ENCODE data around the gene SSNA1. TPM values are rescaled to one million over a fixed set of nuclear protein-coding genes. Genes with fewer than 3 reads are reported as not detected.

SSNA1 gene
- total and polyA plus RNA-seq, 4 experiments from 2014 or later, result 48.6 to 161 (median 83.1) TPM

GRCh38 chr9:137228506-137228967, 40.1 kb downstream of the SSNA1 start:
- Mint-ChIP-seq H3K27me3 (peaks cover 3 to 4% of the 10 kb centered on the region in 2 donors), H3K4me3 (no peak overlapping the region), H3K9me3 (no peaks in the 10 kb centered on the region), H3K36me3 (no peaks in the 10 kb centered on the region), H3K27ac (no peak overlapping the region), H3K4me1 (peaks cover 2 to 12% (median 4%) of the 10 kb centered on the region in 4 donors)
- H3K36me3 ChIP-seq (ENCODE audit: insufficient read depth, low read length), result no peaks in the 10 kb centered on the region
- H3K27me3 ChIP-seq (ENCODE audit: insufficient read depth, low read length), result no peaks in the 10 kb centered on the region
- no peak overlapping the region for H3K4me3 ChIP-seq (ENCODE audit: low read length in 2 of 2)
- ChIA-PET CTCF (ENCODE audit: partially characterized antibody) (interaction anchor here (2.3 to 4.6 kb wide), 2 partner anchors 105 to 109 kb away, joined by 14 to 33 read pairs; no protein-coding TSS in a partner anchor), POLR2A (ENCODE audit: partially characterized antibody) (no interaction called here)
- no peaks in the 10 kb centered on the region for H3K9me3 ChIP-seq (ENCODE audit: control insufficient read depth in 1 of 2, low read length in 2 of 2)
- H3K27ac ChIP-seq (ENCODE audit: low read depth, low read length), result no peak overlapping the region
- intact Hi-C loops (cut with micrococcal nuclease), result no loop called here
- H3K4me1 ChIP-seq (ENCODE audit: insufficient read depth, low read length), result peaks cover 9% of the 10 kb centered on the region
- no peak for DNase-seq

- H3K4me1 Mint-ChIP-seq, result peaks cover 2 to 6% (median 3%) of the 10 kb centered on the region in 4 donors
- Histone ChIP-seq H3K36me3 (ENCODE audit: insufficient read depth, low read length) (no peaks in the 10 kb centered on the region), H3K4me1 (ENCODE audit: insufficient read depth, low read length) (peaks cover 3% of the 10 kb centered on the region), H3K4me3 (ENCODE audit: low read length in 2 of 2) (no peak overlapping the region), H3K27ac (ENCODE audit: low read depth, low read length) (no peak overlapping the region), H3K9me3 (ENCODE audit: control insufficient read depth in 1 of 2, low read length in 2 of 2) (no peaks in the 10 kb centered on the region), H3K27me3 (ENCODE audit: insufficient read depth, low read length) (no peaks in the 10 kb centered on the region)
- DNase-seq, result no peak
- H3K9me3 Mint-ChIP-seq, result no peaks in the 10 kb centered on the region
- H3K27me3 Mint-ChIP-seq, result peaks cover 3 to 4% of the 10 kb centered on the region in 2 donors
- ChIA-PET POLR2A (ENCODE audit: partially characterized antibody) (interaction anchor here (0.6 kb wide), 1 partner anchor 690 kb away, joined by 4 read pairs; no protein-coding TSS in a partner anchor), CTCF (ENCODE audit: partially characterized antibody) (interaction anchor here (0.9 to 1.0 kb wide), 2 partner anchors 9 to 40 kb away, joined by 3 read pairs; no protein-coding TSS in a partner anchor)
- intact Hi-C loops (cut with micrococcal nuclease), result no loop called here
- no peaks in the 10 kb centered on the region for H3K36me3 Mint-ChIP-seq
- H3K27ac Mint-ChIP-seq, result no peak overlapping the region
- no peak overlapping the region for H3K4me3 Mint-ChIP-seq
Observed at GRCh38 chr9:137228968-137229896, 40.8 kb downstream of the SSNA1 start.

- Mint-ChIP-seq H3K27me3 (peaks cover 3 to 8% of the 10 kb centered on the region in 2 donors), H3K9me3 (no peaks in the 10 kb centered on the region), H3K4me3 (no peak overlapping the region), H3K27ac (no peak overlapping the region), H3K4me1 (peaks cover 2 to 6% (median 3%) of the 10 kb centered on the region in 4 donors), H3K36me3 (no peaks in the 10 kb centered on the region)
- no peak overlapping the region for H3K4me3 ChIP-seq (ENCODE audit: low read length in 2 of 2)
- no peak for DNase-seq
- intact Hi-C loops (cut with micrococcal nuclease), result no loop called here
- H3K27me3 ChIP-seq (ENCODE audit: insufficient read depth, low read length), result no peaks in the 10 kb centered on the region
- H3K27ac ChIP-seq (ENCODE audit: low read depth, low read length), result no peak overlapping the region
- ChIA-PET CTCF (ENCODE audit: partially characterized antibody) (interaction anchor here (0.6 to 2.0 kb wide), 4 partner anchors 8 to 514 kb away, joined by 3 to 5 read pairs (median 3); no protein-coding TSS in a partner anchor), POLR2A (ENCODE audit: partially characterized antibody) (interaction anchor here (0.6 kb wide), 1 partner anchor 691 kb away, joined by 4 read pairs; no protein-coding TSS in a partner anchor)
- H3K36me3 ChIP-seq (ENCODE audit: insufficient read depth, low read length), result no peaks in the 10 kb centered on the region
- H3K4me1 ChIP-seq (ENCODE audit: insufficient read depth, low read length), result no peaks in the 10 kb centered on the region
- no peaks in the 10 kb centered on the region for H3K9me3 ChIP-seq (ENCODE audit: control insufficient read depth in 1 of 2, low read length in 2 of 2)
Observed at GRCh38 chr9:137229903-137230704, 41.6 kb downstream of the SSNA1 start.

- intact Hi-C loops (cut with micrococcal nuclease), result no loop called here
- H3K27ac Mint-ChIP-seq, result no peak within 1 kb of the TSS
- no peak within 1 kb of the TSS for H3K4me3 Mint-ChIP-seq
- no peak for DNase-seq
- Histone ChIP-seq H3K36me3 (ENCODE audit: insufficient read depth, low read length) (no peaks in the 10 kb centered on the region), H3K9me3 (ENCODE audit: control insufficient read depth in 1 of 2, low read length in 2 of 2) (no peaks in the 10 kb centered on the region), H3K27ac (ENCODE audit: low read depth, low read length) (no peak within 1 kb of the TSS), H3K4me1 (ENCODE audit: insufficient read depth, low read length) (peaks cover under 1% of the 10 kb centered on the region), H3K27me3 (ENCODE audit: insufficient read depth, low read length) (no peaks in the 10 kb centered on the region), H3K4me3 (ENCODE audit: low read length in 2 of 2) (no peak within 1 kb of the TSS)
- H3K9me3 Mint-ChIP-seq, result no peaks in the 10 kb centered on the region
- H3K4me1 Mint-ChIP-seq, result peaks cover 2 to 6% (median 3%) of the 10 kb centered on the region in 4 donors
- ChIA-PET CTCF (ENCODE audit: partially characterized antibody) (interaction anchor here (0.6 to 2.0 kb wide), 2 partner anchors 113 to 515 kb away, joined by 3 to 5 read pairs; no protein-coding TSS in a partner anchor), POLR2A (ENCODE audit: partially characterized antibody) (interaction anchor here (1.7 kb wide), 1 partner anchor 10 kb away, joined by 7 read pairs; the partner anchor contains the start of gene TUBB4B)
- H3K36me3 Mint-ChIP-seq, result no peaks in the 10 kb centered on the region
- H3K27me3 Mint-ChIP-seq, result peaks cover 3 to 11% of the 10 kb centered on the region in 2 donors
Observed at GRCh38 chr9:137230705-137231371, 42.4 kb downstream of the SSNA1 start, which contains the start of gene SLC34A3. Gene SLC34A3, plus strand, starts transcription at chr9:137230901. Its CDS starts 802 bp downstream, at chr9:137231703.

- ChIA-PET CTCF (ENCODE audit: partially characterized antibody) (interaction anchor here (2.0 kb wide), 1 partner anchor 113 kb away, joined by 5 read pairs; no protein-coding TSS in a partner anchor), POLR2A (ENCODE audit: partially characterized antibody) (interaction anchor here (1.7 kb wide), 1 partner anchor 10 kb away, joined by 7 read pairs; the partner anchor contains the start of gene TUBB4B)
- Mint-ChIP-seq H3K9me3 (no peaks in the 10 kb centered on the region), H3K4me3 (no peak overlapping the region), H3K4me1 (peaks cover 2 to 9% (median 3%) of the 10 kb centered on the region in 4 donors), H3K36me3 (no peaks in the 10 kb centered on the region), H3K27ac (no peak overlapping the region), H3K27me3 (peaks cover 3 to 11% of the 10 kb centered on the region in 2 donors)
- H3K27ac ChIP-seq (ENCODE audit: low read depth, low read length), result no peak overlapping the region
- H3K36me3 ChIP-seq (ENCODE audit: insufficient read depth, low read length), result no peaks in the 10 kb centered on the region
- H3K9me3 ChIP-seq (ENCODE audit: control insufficient read depth in 1 of 2, low read length in 2 of 2), result no peaks in the 10 kb centered on the region
- peaks cover 7% of the 10 kb centered on the region for H3K4me1 ChIP-seq (ENCODE audit: insufficient read depth, low read length)
- DNase-seq, result no peak
- intact Hi-C loops (cut with micrococcal nuclease), result no loop called here
- no peaks in the 10 kb centered on the region for H3K27me3 ChIP-seq (ENCODE audit: insufficient read depth, low read length)
- H3K4me3 ChIP-seq (ENCODE audit: low read length in 2 of 2), result no peak overlapping the region
Observed at GRCh38 chr9:137231372-137232039, 43.0 kb downstream of the SSNA1 start.

GRCh38 chr9:137232101-137232500, 43.6 kb downstream of the SSNA1 start:
- CTCF ChIA-PET (ENCODE audit: partially characterized antibody), result no interaction called here
- intact Hi-C loops (cut with micrococcal nuclease), result no loop called here

More at GRCh38 chr9:137232101-137232500, 43.6 kb downstream of the SSNA1 start:
- H3K4me1 Mint-ChIP-seq, result peaks cover 2 to 12% (median 3%) of the 10 kb centered on the region in 4 donors
- H3K27me3 ChIP-seq (ENCODE audit: insufficient read depth, low read length), result no peaks in the 10 kb centered on the region
- H3K27ac Mint-ChIP-seq, result no peak overlapping the region
- H3K9me3 Mint-ChIP-seq, result no peaks in the 10 kb centered on the region
- no peak overlapping the region for H3K27ac ChIP-seq (ENCODE audit: low read depth, low read length)
- no peak overlapping the region for H3K4me3 Mint-ChIP-seq
- H3K27me3 Mint-ChIP-seq, result peaks cover 3 to 11% of the 10 kb centered on the region in 2 donors
- POLR2A ChIA-PET (ENCODE audit: partially characterized antibody), result interaction anchor here (1.7 kb wide), 1 partner anchor 9 kb away, joined by 7 read pairs; the partner anchor contains the start of gene TUBB4B
- H3K36me3 Mint-ChIP-seq, result no peaks in the 10 kb centered on the region
- no peaks in the 10 kb centered on the region for H3K9me3 ChIP-seq (ENCODE audit: control insufficient read depth in 1 of 2, low read length in 2 of 2)
- no peaks in the 10 kb centered on the region for H3K36me3 ChIP-seq (ENCODE audit: insufficient read depth, low read length)
- peaks cover 13% of the 10 kb centered on the region for H3K4me1 ChIP-seq (ENCODE audit: insufficient read depth, low read length)
- no peak for DNase-seq
- no peak overlapping the region for H3K4me3 ChIP-seq (ENCODE audit: low read length in 2 of 2)

All from CD4-positive, alpha-beta memory T cell (primary cell).